Dendritic cell treated with granulocyte-macrophage colony-stimulating factor and Interleukin-4, amounts not matched to agents 40 ng/mL and 50 ng/mL, for 4 days (primary cell): Measurements from ENCODE around the gene IL23R.

Experiments used
- H3K27ac Mint-ChIP-seq: one replicate; pipeline ENCODE4 v1.8.0; 2022; ENCODE audit warnings: mild to moderate bottlenecking, mixed read lengths
- H3K27me3 Mint-ChIP-seq: one replicate; pipeline ENCODE4 v1.8.0; 2022; ENCODE audit warnings: mild to moderate bottlenecking, mixed read lengths
- H3K36me3 Mint-ChIP-seq: one replicate; pipeline ENCODE4 v1.8.0; 2022; ENCODE audit warnings: low read depth, mixed read lengths
- H3K4me1 Mint-ChIP-seq: one replicate; pipeline ENCODE4 v1.8.0; 2022; ENCODE audit warnings: low read depth, mixed read lengths
- H3K4me3 Mint-ChIP-seq: one replicate; pipeline ENCODE4 v1.8.0; 2022; ENCODE audit warnings: mild to moderate bottlenecking, moderate library complexity, mixed read lengths
- H3K9me3 Mint-ChIP-seq: one replicate; pipeline ENCODE4 v1.8.0; 2022; ENCODE audit warnings: mixed read lengths
- intact Hi-C: fragments of 100-400 bp; cut with micrococcal nuclease; formaldehyde crosslinking; loops from one replicate; pipeline ENCODE4 v1.15.0; 2022

Gene IL23R

GRCh38 chr1:67298762-67299161, 132.5 kb downstream of the IL23R start:
- intact Hi-C loops, result no loop called here
- no peaks in the 10 kb centered on the region for H3K4me1 Mint-ChIP-seq
- no peak overlapping the region for H3K27ac Mint-ChIP-seq
- no peaks in the 10 kb centered on the region for H3K36me3 Mint-ChIP-seq
- H3K9me3 Mint-ChIP-seq, result no peaks in the 10 kb centered on the region
- no peak overlapping the region for H3K4me3 Mint-ChIP-seq
- H3K27me3 Mint-ChIP-seq, result peaks cover 4% of the 10 kb centered on the region

GRCh38 chr1:67299296-67299695, 133.0 kb downstream of the IL23R start:
- no peaks in the 10 kb centered on the region for H3K9me3 Mint-ChIP-seq
- H3K4me1 Mint-ChIP-seq, result no peaks in the 10 kb centered on the region
- intact Hi-C loops, result no loop called here
- H3K27ac Mint-ChIP-seq, result no peak overlapping the region
- no peaks in the 10 kb centered on the region for H3K36me3 Mint-ChIP-seq
- H3K27me3 Mint-ChIP-seq, result peaks cover 4% of the 10 kb centered on the region
- H3K4me3 Mint-ChIP-seq, result no peak overlapping the region

- intact Hi-C loops, result no loop called here
- Mint-ChIP-seq H3K4me1 (no peaks in the 10 kb centered on the region), H3K4me3 (no peak overlapping the region), H3K36me3 (no peaks in the 10 kb centered on the region), H3K9me3 (no peaks in the 10 kb centered on the region), H3K27ac (no peak overlapping the region), H3K27me3 (peaks cover 4% of the 10 kb centered on the region)
These were observed 134.3 kb downstream of the IL23R start for GRCh38 chr1:67300561-67300960.

- Mint-ChIP-seq H3K9me3 (no peaks in the 10 kb centered on the region), H3K27ac (no peak overlapping the region), H3K36me3 (no peaks in the 10 kb centered on the region), H3K27me3 (peaks cover 22% of the 10 kb centered on the region), H3K4me3 (no peak overlapping the region), H3K4me1 (peaks cover 6% of the 10 kb centered on the region)
- intact Hi-C loops, result no loop called here
These were observed 137.8 kb downstream of the IL23R start for GRCh38 chr1:67304023-67304422.

GRCh38 chr1:67306547-67306946, 140.3 kb downstream of the IL23R start:
- no peak overlapping the region for H3K4me3 Mint-ChIP-seq
- no peak overlapping the region for H3K27ac Mint-ChIP-seq
- H3K36me3 Mint-ChIP-seq, result no peaks in the 10 kb centered on the region
- peaks cover 6% of the 10 kb centered on the region for H3K4me1 Mint-ChIP-seq
- H3K27me3 Mint-ChIP-seq, result peaks cover 35% of the 10 kb centered on the region
- H3K9me3 Mint-ChIP-seq, result no peaks in the 10 kb centered on the region
- intact Hi-C loops, result no loop called here

- peaks cover 13% of the 10 kb centered on the region for H3K4me1 Mint-ChIP-seq
- peak within 1 kb of the TSS; percentile 30 for H3K27ac Mint-ChIP-seq
- H3K36me3 Mint-ChIP-seq, result no peaks in the 10 kb centered on the region
- peaks cover 35% of the 10 kb centered on the region for H3K27me3 Mint-ChIP-seq
- intact Hi-C loops, result no loop called here
- H3K4me3 Mint-ChIP-seq, result peak within 1 kb of the TSS; percentile 71
- H3K9me3 Mint-ChIP-seq, result no peaks in the 10 kb centered on the region
These were observed 141.2 kb downstream of the IL23R start, which contains the start of gene IL12RB2 for GRCh38 chr1:67307251-67308060. Gene IL12RB2 (plus strand): TSS chr1:67307873. CDS start chr1:67320369, 12,496 bp downstream.

- intact Hi-C loops, result no loop called here
- Mint-ChIP-seq H3K4me3 (peak overlapping the region; percentile 71), H3K4me1 (peaks cover 19% of the 10 kb centered on the region), H3K9me3 (no peaks in the 10 kb centered on the region), H3K36me3 (no peaks in the 10 kb centered on the region), H3K27ac (no peak overlapping the region), H3K27me3 (peaks cover 35% of the 10 kb centered on the region)
These were observed 141.9 kb downstream of the IL23R start for GRCh38 chr1:67308136-67308535.
